Stimulated activated CD4-positive, alpha-beta T cell treated with anti-CD3 and anti-CD28 coated beads, Interleukin-4, amount 100 ng/mL, for 48 hours (primary cell): Measurements from ENCODE around the gene ALS2CL.

ENCODE experiments used
- DNase-seq, 2 donors: peaks; one replicate each; pipeline ENCODE4 v3.0.0-alpha.2; 2020; ENCODE audit warnings: low read depth in 2 of 2

The ALS2CL gene

GRCh38 chr3:46632792-46633191 is 60.7 kb downstream of the ALS2CL start:
- DNase-seq, result no peak

GRCh38 chr3:46629551-46630517 is 63.6 kb downstream of the ALS2CL start:
- DNase-seq, result peak; percentile 67 to 74

GRCh38 chr3:46628901-46629369 is 64.5 kb downstream of the ALS2CL start:
- no peak for DNase-seq

GRCh38 chr3:46627078-46627477 is 66.4 kb downstream of the ALS2CL start:
- DNase-seq, result no peak

GRCh38 chr3:46626039-46626438 is 67.4 kb downstream of the ALS2CL start:
- no peak for DNase-seq

GRCh38 chr3:46624975-46625490 is 68.4 kb downstream of the ALS2CL start:
- no peak for DNase-seq

GRCh38 chr3:46624533-46624932 is 68.9 kb downstream of the ALS2CL start:
- DNase-seq, result no peak

GRCh38 chr3:46619845-46620778 is 73.4 kb downstream of the ALS2CL start:
- no peak for DNase-seq
